ENCODE measurements around the gene TEX12. TPM values are rescaled to one million over a fixed set of nuclear protein-coding genes. Genes with fewer than 3 reads are reported as not detected.

The TEX12 gene
- total and polyA plus RNA-seq, 2 of the 8 experiments (the other 6 are each of a cell fraction or from before 2014, with no cell fraction given): not detected

GRCh38 chr11:112200252-112200651 lies 33.1 kb downstream of the TEX12 start (continued):
- TF ChIP-seq HDAC2 (IDR thresholded peaks at IDR 0.05; ENCODE audit: borderline replicate concordance in 1 of 2, low read depth in 2 of 2, low read length in 2 of 2) (no peak), TAF7 (optimal IDR thresholded peaks at IDR 0.05; ENCODE audit: borderline replicate concordance, low read depth, low read length) (no peak), JUN (IDR thresholded peaks at IDR 0.05; ENCODE audit: low read depth, low read length) (no peak), BRCA1 (IDR thresholded peaks at IDR 0.05; ENCODE audit: low read depth, low read length) (no peak)
